GM12878 (cell line): ENCODE measurements around the gene NPDC1. TPM values are rescaled to one million over a fixed set of nuclear protein-coding genes. Genes with fewer than 3 reads are reported as not detected.

ENCODE experiments used
- CBX5 ChIP-seq: sonication (generic); IDR thresholded peaks from 2 replicates; pipeline ENCODE4 v1.6.1; 2016; ENCODE audit warnings: low read depth, moderate library complexity, mild to moderate bottlenecking, inconsistent platforms
- CREB1 ChIP-seq: IDR thresholded peaks from 2 replicates; pipeline ENCODE4 v1.6.1; 2012; ENCODE audit warnings: low read depth, mild to moderate bottlenecking, inconsistent platforms
- NFIC ChIP-seq: IDR thresholded peaks from 2 replicates; pipeline ENCODE4 v1.6.1; 2012; ENCODE audit warnings: low read depth, mild to moderate bottlenecking, inconsistent platforms, low read length, moderate library complexity
- NRF1 ChIP-seq: conservative IDR thresholded peaks from 2 replicates; pipeline ENCODE4 v1.6.1; 2011; ENCODE audit warnings: mild to moderate bottlenecking, low read depth, low read length, improper control_type of control experiment
- TAF1 ChIP-seq: IDR thresholded peaks from 2 replicates; pipeline ENCODE4 v1.6.1; 2011; ENCODE audit warnings: mild to moderate bottlenecking, low read depth, low read length, borderline replicate concordance
- TCF3 ChIP-seq: IDR thresholded peaks from 2 replicates; pipeline ENCODE4 v1.6.1; 2012; ENCODE audit warnings: low read depth, mild to moderate bottlenecking, low read length, borderline replicate concordance; ENCODE audit not compliant: insufficient read depth
- YY1 ChIP-seq: IDR thresholded peaks from 2 replicates; pipeline ENCODE4 v1.6.1; 2011; ENCODE audit warnings: low read depth, mild to moderate bottlenecking, low read length
- polyA plus RNA-seq, 11 experiments: library from polyadenylated mRNA; depleted of rRNA in 4 of 11; unstranded in 6 of 11; stranded (reverse) in 5 of 11; fragments of >200 nt; fragmentation: Nextera tagmentation in 4 of 11; fragmentation: Illumina TruSeq in 1 of 11; extraction: Ambion mirVana in 4 of 11; extraction: Trizol in 1 of 11; gene quantifications; 1 replicate in 1 of 11; 2 replicates in 10 of 11; pipeline versions ENCODE4 v1.2.1 to v1.2.3, GENCODE V29; 2011 to 2016; ENCODE audit warnings: inconsistent platforms in 2 of 11, missing spikeins in 2 of 11, low read depth in 1 of 11
- total RNA-seq, 4 experiments: library from RNA; depleted of rRNA in 3 of 4; stranded (reverse); fragments of >200 nt in 3 of 4; fragmentation: Illumina TruSeq in 1 of 4; extraction: Trizol in 1 of 4; gene quantifications; 2 replicates each; pipeline versions ENCODE4 v1.2.1 to v1.2.3, GENCODE V29; 2013 to 2021
- TF ChIP-seq, protein P1 (sequence below): IDR thresholded peaks from 2 replicates; pipeline ENCODE4 v1.6.1; 2012; ENCODE audit warnings: improper control_type of control experiment, low read depth, low read length; ENCODE audit not compliant: insufficient replicate concordance
- TF ChIP-seq, protein P2 (sequence below): fragments of 450-650 bp; IDR thresholded peaks from 2 replicates; pipeline ENCODE4 v1.6.1; 2017; ENCODE audit warnings: antibody characterized with exemption, mild to moderate bottlenecking, moderate library complexity
- TF ChIP-seq, protein P3 (sequence below): fragments of 450-650 bp; IDR thresholded peaks from 2 replicates; pipeline ENCODE4 v1.6.1; 2016; ENCODE audit warnings: mild to moderate bottlenecking
- TF ChIP-seq, protein P4 (sequence below): IDR thresholded peaks from 2 replicates; pipeline ENCODE4 v1.6.1; 2012; ENCODE audit warnings: low read depth, low read length, improper control_type of control experiment

NPDC1 gene
- total and polyA plus RNA-seq, 10 of the 15 experiments (the other 5 are each of a cell fraction or from before 2014, with no cell fraction given) = 0.04 to 1.7 (median 0.77) TPM; not detected in 2

DNA sequence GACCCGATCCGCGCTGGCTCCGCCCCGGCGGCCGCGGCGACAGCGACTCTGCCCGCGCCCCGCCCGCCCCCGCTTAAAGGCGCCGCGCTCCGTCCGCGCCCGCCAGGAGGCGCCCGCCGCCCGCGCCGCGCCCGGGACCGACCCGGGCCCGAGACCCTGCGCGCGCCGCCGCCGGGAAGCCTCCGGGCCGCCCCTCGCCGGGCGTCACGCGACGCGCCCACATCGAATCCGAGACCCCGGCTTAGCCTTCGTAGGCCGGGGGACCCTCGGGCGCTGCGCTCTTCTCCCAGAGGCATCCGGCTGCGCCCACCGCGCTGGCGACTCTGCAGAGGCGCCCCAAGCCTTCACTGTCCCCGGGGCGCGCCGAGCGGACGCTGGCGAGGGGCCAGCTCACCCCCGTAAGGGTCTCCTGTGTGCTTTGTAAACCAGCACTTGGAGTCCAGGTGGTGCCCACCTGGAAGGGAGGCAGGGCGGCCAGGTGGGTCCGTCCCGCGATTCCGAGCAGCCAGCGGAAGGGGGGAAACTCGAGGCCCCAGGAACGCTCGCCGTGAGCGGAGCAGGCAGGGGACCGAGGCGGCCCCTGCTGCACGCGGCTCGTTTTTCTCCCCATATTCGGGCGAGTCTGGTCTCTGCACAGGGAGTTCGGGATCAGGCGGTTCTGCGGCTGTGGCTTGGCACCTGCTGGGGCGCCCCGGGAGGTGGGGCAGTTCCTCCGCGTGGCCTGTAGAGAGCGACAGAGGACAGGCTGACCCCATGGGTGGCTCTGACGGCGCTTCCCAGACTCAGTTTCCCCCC, 17.5 kb downstream of the NPDC1 start (continued):
- TF ChIP-seq, protein P1, sequence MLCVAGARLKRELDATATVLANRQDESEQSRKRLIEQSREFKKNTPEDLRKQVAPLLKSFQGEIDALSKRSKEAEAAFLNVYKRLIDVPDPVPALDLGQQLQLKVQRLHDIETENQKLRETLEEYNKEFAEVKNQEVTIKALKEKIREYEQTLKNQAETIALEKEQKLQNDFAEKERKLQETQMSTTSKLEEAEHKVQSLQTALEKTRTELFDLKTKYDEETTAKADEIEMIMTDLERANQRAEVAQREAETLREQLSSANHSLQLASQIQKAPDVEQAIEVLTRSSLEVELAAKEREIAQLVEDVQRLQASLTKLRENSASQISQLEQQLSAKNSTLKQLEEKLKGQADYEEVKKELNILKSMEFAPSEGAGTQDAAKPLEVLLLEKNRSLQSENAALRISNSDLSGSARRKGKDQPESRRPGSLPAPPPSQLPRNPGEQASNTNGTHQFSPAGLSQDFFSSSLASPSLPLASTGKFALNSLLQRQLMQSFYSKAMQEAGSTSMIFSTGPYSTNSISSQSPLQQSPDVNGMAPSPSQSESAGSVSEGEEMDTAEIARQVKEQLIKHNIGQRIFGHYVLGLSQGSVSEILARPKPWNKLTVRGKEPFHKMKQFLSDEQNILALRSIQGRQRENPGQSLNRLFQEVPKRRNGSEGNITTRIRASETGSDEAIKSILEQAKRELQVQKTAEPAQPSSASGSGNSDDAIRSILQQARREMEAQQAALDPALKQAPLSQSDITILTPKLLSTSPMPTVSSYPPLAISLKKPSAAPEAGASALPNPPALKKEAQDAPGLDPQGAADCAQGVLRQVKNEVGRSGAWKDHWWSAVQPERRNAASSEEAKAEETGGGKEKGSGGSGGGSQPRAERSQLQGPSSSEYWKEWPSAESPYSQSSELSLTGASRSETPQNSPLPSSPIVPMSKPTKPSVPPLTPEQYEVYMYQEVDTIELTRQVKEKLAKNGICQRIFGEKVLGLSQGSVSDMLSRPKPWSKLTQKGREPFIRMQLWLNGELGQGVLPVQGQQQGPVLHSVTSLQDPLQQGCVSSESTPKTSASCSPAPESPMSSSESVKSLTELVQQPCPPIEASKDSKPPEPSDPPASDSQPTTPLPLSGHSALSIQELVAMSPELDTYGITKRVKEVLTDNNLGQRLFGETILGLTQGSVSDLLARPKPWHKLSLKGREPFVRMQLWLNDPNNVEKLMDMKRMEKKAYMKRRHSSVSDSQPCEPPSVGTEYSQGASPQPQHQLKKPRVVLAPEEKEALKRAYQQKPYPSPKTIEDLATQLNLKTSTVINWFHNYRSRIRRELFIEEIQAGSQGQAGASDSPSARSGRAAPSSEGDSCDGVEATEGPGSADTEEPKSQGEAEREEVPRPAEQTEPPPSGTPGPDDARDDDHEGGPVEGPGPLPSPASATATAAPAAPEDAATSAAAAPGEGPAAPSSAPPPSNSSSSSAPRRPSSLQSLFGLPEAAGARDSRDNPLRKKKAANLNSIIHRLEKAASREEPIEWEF = no peak
- TF ChIP-seq, protein P2, sequence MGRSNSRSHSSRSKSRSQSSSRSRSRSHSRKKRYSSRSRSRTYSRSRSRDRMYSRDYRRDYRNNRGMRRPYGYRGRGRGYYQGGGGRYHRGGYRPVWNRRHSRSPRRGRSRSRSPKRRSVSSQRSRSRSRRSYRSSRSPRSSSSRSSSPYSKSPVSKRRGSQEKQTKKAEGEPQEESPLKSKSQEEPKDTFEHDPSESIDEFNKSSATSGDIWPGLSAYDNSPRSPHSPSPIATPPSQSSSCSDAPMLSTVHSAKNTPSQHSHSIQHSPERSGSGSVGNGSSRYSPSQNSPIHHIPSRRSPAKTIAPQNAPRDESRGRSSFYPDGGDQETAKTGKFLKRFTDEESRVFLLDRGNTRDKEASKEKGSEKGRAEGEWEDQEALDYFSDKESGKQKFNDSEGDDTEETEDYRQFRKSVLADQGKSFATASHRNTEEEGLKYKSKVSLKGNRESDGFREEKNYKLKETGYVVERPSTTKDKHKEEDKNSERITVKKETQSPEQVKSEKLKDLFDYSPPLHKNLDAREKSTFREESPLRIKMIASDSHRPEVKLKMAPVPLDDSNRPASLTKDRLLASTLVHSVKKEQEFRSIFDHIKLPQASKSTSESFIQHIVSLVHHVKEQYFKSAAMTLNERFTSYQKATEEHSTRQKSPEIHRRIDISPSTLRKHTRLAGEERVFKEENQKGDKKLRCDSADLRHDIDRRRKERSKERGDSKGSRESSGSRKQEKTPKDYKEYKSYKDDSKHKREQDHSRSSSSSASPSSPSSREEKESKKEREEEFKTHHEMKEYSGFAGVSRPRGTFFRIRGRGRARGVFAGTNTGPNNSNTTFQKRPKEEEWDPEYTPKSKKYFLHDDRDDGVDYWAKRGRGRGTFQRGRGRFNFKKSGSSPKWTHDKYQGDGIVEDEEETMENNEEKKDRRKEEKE = no peak
- TF ChIP-seq TAF1 (no peak), NFIC (no peak), CBX5 (no peak), CREB1 (no peak), NRF1 (no peak), YY1 (no peak), TCF3 (peak; percentile 54; the same call in 1 of the 2 replicates)
- TF ChIP-seq, protein P3, sequence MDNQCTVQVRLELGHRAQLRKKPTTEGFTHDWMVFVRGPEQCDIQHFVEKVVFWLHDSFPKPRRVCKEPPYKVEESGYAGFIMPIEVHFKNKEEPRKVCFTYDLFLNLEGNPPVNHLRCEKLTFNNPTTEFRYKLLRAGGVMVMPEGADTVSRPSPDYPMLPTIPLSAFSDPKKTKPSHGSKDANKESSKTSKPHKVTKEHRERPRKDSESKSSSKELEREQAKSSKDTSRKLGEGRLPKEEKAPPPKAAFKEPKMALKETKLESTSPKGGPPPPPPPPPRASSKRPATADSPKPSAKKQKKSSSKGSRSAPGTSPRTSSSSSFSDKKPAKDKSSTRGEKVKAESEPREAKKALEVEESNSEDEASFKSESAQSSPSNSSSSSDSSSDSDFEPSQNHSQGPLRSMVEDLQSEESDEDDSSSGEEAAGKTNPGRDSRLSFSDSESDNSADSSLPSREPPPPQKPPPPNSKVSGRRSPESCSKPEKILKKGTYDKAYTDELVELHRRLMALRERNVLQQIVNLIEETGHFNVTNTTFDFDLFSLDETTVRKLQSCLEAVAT = no peak
- TF ChIP-seq, protein P4, sequence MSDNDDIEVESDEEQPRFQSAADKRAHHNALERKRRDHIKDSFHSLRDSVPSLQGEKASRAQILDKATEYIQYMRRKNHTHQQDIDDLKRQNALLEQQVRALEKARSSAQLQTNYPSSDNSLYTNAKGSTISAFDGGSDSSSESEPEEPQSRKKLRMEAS = no peak
